Measurements from ENCODE around the gene ADAMTSL5.

ADAMTSL5 gene

DNA sequence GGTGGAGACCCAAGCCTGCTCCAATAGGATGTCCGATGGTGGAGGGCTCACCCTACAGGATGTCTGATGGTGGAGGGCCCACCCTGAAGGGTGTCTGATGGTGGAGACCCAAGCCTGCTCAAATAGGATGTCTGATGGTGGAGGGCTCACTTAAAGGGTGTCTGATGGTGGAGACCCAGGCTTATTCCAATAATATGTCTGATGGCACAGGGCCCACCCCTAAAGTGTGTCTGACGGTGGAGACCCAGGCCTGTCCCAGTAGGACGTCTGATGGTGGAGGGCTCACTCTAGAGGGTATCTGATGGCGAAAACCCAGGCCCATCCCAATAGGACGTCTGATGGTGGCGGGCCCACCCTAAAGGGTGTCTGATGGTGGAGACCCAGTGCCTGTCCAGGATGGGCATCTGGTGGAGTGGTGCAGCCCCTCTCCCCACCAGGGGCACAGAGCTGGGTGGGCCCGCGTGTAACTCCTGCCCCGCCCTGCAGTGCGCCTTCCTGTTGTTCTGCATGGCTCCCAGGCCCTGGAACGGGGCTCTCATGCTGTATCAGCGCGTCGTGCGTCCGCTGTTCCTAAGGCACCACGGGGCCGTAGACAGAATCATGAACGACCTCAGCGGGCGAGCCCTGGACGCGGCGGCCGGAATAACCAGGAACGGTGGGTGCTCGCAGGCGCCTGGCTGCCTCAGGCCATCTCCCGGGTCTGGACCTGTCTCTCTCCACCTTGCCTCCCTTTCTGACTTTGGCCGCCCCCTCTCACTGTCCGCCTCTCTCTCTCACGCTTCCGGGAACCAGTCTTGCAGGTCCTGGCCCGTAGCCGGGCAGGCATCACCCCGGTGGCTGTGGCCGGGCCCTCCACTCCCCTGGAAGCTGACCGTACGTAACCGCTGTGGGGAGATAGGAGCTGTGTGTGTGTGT is 16.8 kb downstream of the ADAMTSL5 start:
- Histone ChIP-seq H3K36me3 (ENCODE audit: low read length) (no peaks in the 10 kb centered on the region), H3K9me2 (replicated peaks; ENCODE audit: insufficient read depth, low read length) (no peaks in the 10 kb centered on the region), H3F3A (ENCODE audit: insufficient read depth) (no peaks in the 10 kb centered on the region), H4K20me1 (ENCODE audit: low read depth, low read length) (no peaks in the 10 kb centered on the region), H3K9me3 (ENCODE audit: insufficient read depth, low read length) (no peaks in the 10 kb centered on the region), H3K9ac (ENCODE audit: low read length) (no peak overlapping the region), H3K27ac (ENCODE audit: low read depth, low read length) (no peak overlapping the region), H3K27me3 (ENCODE audit: low read length) (no peaks in the 10 kb centered on the region), H2AFZ (ENCODE audit: low read depth, low read length, severe bottlenecking) (no peak overlapping the region), H3K4me3 (ENCODE audit: insufficient read depth, low read length, poor library complexity, severe bottlenecking) (no peak overlapping the region), H3K79me2 (ENCODE audit: insufficient read depth, low read length) (no peaks in the 10 kb centered on the region), H3K4me2 (ENCODE audit: low read depth, low read length, poor library complexity, severe bottlenecking) (no peak overlapping the region)
- TF ChIP-seq, protein P1, sequence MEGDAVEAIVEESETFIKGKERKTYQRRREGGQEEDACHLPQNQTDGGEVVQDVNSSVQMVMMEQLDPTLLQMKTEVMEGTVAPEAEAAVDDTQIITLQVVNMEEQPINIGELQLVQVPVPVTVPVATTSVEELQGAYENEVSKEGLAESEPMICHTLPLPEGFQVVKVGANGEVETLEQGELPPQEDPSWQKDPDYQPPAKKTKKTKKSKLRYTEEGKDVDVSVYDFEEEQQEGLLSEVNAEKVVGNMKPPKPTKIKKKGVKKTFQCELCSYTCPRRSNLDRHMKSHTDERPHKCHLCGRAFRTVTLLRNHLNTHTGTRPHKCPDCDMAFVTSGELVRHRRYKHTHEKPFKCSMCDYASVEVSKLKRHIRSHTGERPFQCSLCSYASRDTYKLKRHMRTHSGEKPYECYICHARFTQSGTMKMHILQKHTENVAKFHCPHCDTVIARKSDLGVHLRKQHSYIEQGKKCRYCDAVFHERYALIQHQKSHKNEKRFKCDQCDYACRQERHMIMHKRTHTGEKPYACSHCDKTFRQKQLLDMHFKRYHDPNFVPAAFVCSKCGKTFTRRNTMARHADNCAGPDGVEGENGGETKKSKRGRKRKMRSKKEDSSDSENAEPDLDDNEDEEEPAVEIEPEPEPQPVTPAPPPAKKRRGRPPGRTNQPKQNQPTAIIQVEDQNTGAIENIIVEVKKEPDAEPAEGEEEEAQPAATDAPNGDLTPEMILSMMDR (IDR thresholded peaks at IDR 0.05; ENCODE audit: insufficient read depth, low read length, poor library complexity, severe bottlenecking): no peak
- no peak for TF ChIP-seq EZH2phosphoT487 (conservative IDR thresholded peaks at IDR 0.05; ENCODE audit: low read length)

DNA sequence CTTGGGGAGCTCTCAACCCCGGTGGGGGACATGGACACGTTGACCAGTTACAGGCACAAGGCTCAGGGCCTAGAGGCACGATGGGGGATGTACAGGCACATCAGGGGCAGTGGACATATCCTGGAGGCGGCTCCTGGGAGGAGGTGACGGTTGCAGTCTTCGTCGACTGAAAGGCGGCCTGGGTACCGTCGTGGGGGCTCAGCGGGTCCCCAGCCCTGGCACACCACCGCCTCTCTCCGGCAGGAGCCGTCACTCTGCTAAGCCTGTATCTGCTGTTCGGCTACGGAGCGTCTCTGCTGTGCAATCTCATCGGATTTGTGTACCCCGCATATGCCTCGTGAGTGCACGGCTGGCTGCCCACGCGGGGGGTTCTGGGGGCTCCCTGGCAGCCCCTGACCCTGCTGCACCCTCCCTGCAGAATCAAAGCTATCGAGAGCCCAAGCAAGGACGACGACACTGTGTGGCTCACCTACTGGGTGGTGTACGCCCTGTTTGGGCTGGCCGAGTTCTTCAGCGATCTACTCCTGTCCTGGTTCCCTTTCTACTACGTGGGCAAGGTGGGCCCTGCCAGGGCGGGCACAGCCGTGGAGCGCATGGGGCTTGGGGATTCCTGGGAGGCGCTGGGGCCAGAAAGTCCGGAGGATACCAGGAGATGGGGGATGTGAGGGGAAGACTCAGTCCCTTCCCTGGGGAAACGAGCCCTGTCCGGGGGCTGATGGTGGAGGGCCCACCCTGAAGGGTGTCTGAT is 17.6 kb downstream of the ADAMTSL5 start:
- Histone ChIP-seq H3K4me3 (ENCODE audit: insufficient read depth, low read length, poor library complexity, severe bottlenecking) (no peak overlapping the region), H3K36me3 (ENCODE audit: low read length) (no peaks in the 10 kb centered on the region), H3K4me2 (ENCODE audit: low read depth, low read length, poor library complexity, severe bottlenecking) (no peak overlapping the region), H3K79me2 (ENCODE audit: insufficient read depth, low read length) (no peaks in the 10 kb centered on the region), H3K27me3 (ENCODE audit: low read length) (no peaks in the 10 kb centered on the region), H3K9me3 (ENCODE audit: insufficient read depth, low read length) (no peaks in the 10 kb centered on the region), H4K20me1 (ENCODE audit: low read depth, low read length) (no peaks in the 10 kb centered on the region), H3K27ac (ENCODE audit: low read depth, low read length) (no peak overlapping the region), H3F3A (ENCODE audit: insufficient read depth) (no peaks in the 10 kb centered on the region), H2AFZ (ENCODE audit: low read depth, low read length, severe bottlenecking) (no peak overlapping the region), H3K9me2 (replicated peaks; ENCODE audit: insufficient read depth, low read length) (no peaks in the 10 kb centered on the region), H3K9ac (ENCODE audit: low read length) (no peak overlapping the region)
- TF ChIP-seq EZH2phosphoT487 (conservative IDR thresholded peaks at IDR 0.05; ENCODE audit: low read length): no peak
- TF ChIP-seq, protein P1 (IDR thresholded peaks at IDR 0.05; ENCODE audit: insufficient read depth, low read length, poor library complexity, severe bottlenecking): no peak

DNA sequence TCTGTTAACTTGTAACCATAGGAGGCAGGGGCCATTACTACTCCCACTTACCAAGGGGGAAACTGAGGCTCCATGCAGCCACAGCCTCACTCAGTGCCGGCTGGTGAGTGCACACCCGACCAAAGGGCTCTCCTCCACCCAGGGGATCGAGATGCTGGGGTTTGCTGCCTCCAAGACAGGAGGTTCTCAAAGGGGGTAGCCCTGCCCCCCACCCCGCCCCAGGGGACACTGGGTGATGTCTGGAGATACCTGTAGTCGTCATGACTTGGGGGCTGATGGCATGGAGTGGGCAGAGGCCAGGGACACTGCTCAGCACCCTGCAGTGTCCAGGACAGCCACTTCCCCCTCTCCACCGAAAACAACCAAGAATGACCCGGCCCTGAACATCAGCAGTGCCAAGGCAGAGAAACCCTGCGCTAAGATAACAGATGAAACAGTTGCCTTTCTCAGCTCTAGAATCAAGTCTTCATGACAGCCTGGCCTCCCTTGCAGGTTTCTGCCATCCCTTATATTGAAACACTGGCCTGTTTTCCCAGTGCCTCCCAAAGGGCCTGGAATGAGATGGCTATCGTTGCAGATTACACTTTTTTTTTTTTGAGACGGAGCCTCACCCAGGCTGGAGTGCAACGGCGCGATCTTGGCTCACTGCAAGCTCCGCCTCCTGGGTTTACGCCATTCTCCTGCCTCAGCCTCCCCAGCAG is 18.6 kb downstream of the ADAMTSL5 start:
- no peak overlapping the region for H3K27ac ChIP-seq (ENCODE audit: low read depth, low read length)
- no peaks in the 10 kb centered on the region for H3K9me2 ChIP-seq (replicated peaks; ENCODE audit: insufficient read depth, low read length)
- no peaks in the 10 kb centered on the region for H3K9me3 ChIP-seq (ENCODE audit: insufficient read depth, low read length)
- TF ChIP-seq, protein P1 (IDR thresholded peaks at IDR 0.05; ENCODE audit: insufficient read depth, low read length, poor library complexity, severe bottlenecking): no peak
- TF ChIP-seq EZH2phosphoT487 (conservative IDR thresholded peaks at IDR 0.05; ENCODE audit: low read length): no peak
- no peak overlapping the region for H3K9ac ChIP-seq (ENCODE audit: low read length)
- H3K79me2 ChIP-seq (ENCODE audit: insufficient read depth, low read length): no peaks in the 10 kb centered on the region
- no peaks in the 10 kb centered on the region for H3K27me3 ChIP-seq (ENCODE audit: low read length)
- H4K20me1 ChIP-seq (ENCODE audit: low read depth, low read length): no peaks in the 10 kb centered on the region
- no peaks in the 10 kb centered on the region for H3F3A ChIP-seq (ENCODE audit: insufficient read depth)
- no peak overlapping the region for H3K4me3 ChIP-seq (ENCODE audit: insufficient read depth, low read length, poor library complexity, severe bottlenecking)
- H2AFZ ChIP-seq (ENCODE audit: low read depth, low read length, severe bottlenecking): no peak overlapping the region
- no peaks in the 10 kb centered on the region for H3K36me3 ChIP-seq (ENCODE audit: low read length)
- H3K4me2 ChIP-seq (ENCODE audit: low read depth, low read length, poor library complexity, severe bottlenecking): no peak overlapping the region

Measured in SU-DHL-6 (cell line).